ENCODE results near the gene DCC. TPM values are rescaled to one million over a fixed set of nuclear protein-coding genes. Genes with fewer than 3 reads are reported as not detected.

The DCC gene
- total and polyA plus RNA-seq, 9 of the 15 experiments (the other 6 are each of a cell fraction or from before 2014, with no cell fraction given): not detected

DNA sequence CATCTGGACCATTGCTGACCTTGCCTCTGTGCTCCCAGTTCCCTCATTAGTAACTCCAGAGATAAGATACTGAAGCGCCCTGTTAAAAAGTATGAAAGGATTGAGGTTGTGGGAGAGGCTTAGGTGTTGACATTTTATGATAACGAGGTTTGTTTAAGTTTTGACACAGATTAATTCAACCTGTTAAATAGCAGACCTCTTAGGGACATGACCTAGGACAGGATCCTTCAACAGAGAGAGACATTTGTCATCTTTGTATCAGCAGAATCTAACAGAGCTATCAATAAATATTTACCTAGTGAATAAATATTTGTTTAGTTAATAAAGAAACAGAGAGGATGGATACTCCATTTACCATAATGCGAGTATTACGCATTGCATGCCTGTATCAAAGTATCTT lies 99.5 kb downstream of the DCC start:
- FAIRE-seq (no peak), DNase-seq (ENCODE audit: extremely low read depth in 1 of 4, low spot score in 3 of 4) (no peak), ATAC-seq (no peak)
- Histone ChIP-seq H3K27me3 (ENCODE audit: control insufficient read depth in 2 of 2, insufficient read depth in 2 of 2, low read length in 2 of 2) (no peaks in the 10 kb centered on the region), H3K4me3 (no peak overlapping the region), H3K9me1 (ENCODE audit: control insufficient read depth, insufficient read depth, low read length) (no peaks in the 10 kb centered on the region), H3K27ac (ENCODE audit: extremely low read depth, low read depth, low read length) (no peak overlapping the region), H2AFZ (ENCODE audit: low read depth, low read length) (no peak overlapping the region), H3K79me2 (ENCODE audit: control insufficient read depth, insufficient read depth, low read length) (no peaks in the 10 kb centered on the region), H4K20me1 (replicated peaks; ENCODE audit: control insufficient read depth, insufficient read depth, low read length) (no peaks in the 10 kb centered on the region), H3K4me2 (ENCODE audit: insufficient read depth, low read length) (no peak overlapping the region), H3K4me1 (replicated peaks in 1 of 2; ENCODE audit: control insufficient read depth in 2 of 2, insufficient read depth in 2 of 2, low read length in 2 of 2) (no peaks in the 10 kb centered on the region), H3K9me3 (replicated peaks; ENCODE audit: control insufficient read depth, insufficient read depth, low read depth, low read length) (no peaks in the 10 kb centered on the region), H3K9ac (ENCODE audit: insufficient read depth in 1 of 2, low read depth in 2 of 2, low read length in 2 of 2) (no peak overlapping the region), H3K36me3 (ENCODE audit: control insufficient read depth, insufficient read depth, low read length) (no peaks in the 10 kb centered on the region)
- TF ChIP-seq CBFA2T2 (conservative IDR thresholded peaks at IDR 0.05) (no peak), CBFB (CRISPR knock-in tag; IDR thresholded peaks at IDR 0.05) (no peak), ZFPM2 (CRISPR knock-in tag; IDR thresholded peaks at IDR 0.05) (no peak), CHD4 (IDR thresholded peaks at IDR 0.05; ENCODE audit: insufficient read depth, insufficient replicate concordance, low read depth, low read length, poor library complexity, severe bottlenecking) (no peak), MCM2 (IDR thresholded peaks at IDR 0.05; ENCODE audit: low read depth) (no peak), NR1H2 (CRISPR knock-in tag; IDR thresholded peaks at IDR 0.05) (no peak), OTX1 (CRISPR knock-in tag; IDR thresholded peaks at IDR 0.05) (no peak), FOXK1 (CRISPR knock-in tag; IDR thresholded peaks at IDR 0.05; ENCODE audit: borderline replicate concordance) (no peak), AFF1 (IDR thresholded peaks at IDR 0.05; ENCODE audit: low read depth in 1 of 2, partially characterized antibody in 2 of 2) (no peak)
- TF ChIP-seq, protein P1, sequence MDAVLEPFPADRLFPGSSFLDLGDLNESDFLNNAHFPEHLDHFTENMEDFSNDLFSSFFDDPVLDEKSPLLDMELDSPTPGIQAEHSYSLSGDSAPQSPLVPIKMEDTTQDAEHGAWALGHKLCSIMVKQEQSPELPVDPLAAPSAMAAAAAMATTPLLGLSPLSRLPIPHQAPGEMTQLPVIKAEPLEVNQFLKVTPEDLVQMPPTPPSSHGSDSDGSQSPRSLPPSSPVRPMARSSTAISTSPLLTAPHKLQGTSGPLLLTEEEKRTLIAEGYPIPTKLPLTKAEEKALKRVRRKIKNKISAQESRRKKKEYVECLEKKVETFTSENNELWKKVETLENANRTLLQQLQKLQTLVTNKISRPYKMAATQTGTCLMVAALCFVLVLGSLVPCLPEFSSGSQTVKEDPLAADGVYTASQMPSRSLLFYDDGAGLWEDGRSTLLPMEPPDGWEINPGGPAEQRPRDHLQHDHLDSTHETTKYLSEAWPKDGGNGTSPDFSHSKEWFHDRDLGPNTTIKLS (IDR thresholded peaks at IDR 0.05; ENCODE audit: borderline replicate concordance, low read depth): no peak
- intact Hi-C loops (cut with micrococcal nuclease) (no loop called here), in situ Hi-C loops (cut with MboI) (no loop called here)
- ChIA-PET CTCF (ENCODE audit: low intra/inter-chr PET ratio) (no interaction called here), POLR2A (no interaction called here)
- BruUV-seq (replicated peaks): no TSS peak
- WGBS (ENCODE audit: insufficient coverage, low coverage, missing lambda C conversion rate): 0% methylated on average over 3 of the region's 4 CpGs

Data from K562 (cell line).